ENCODE results near the gene TTC23L.
A peak's percentile ranks its signal among the peaks of the same experiment; 100 is the strongest.
"Not testable (repeated sequence)": the region's sequence is repeated elsewhere in the genome, so short reads cannot be mapped to it uniquely, and the experiment has no call there.

Gene TTC23L

GRCh38 chr5:34914671-34915138 lies 75.7 kb downstream of the TTC23L start:
- Histone ChIP-seq H3K4me3 (peak overlapping the region; percentile 91), H3K9me3 (ENCODE audit: low read depth, low read length) (no peaks in the 10 kb centered on the region), H3K9ac (ENCODE audit: insufficient read length) (peak overlapping the region; percentile 90), H3K36me3 (ENCODE audit: insufficient read depth, low read length) (peaks cover 36% of the 10 kb centered on the region), H3K27ac (peak overlapping the region; percentile 72; the same call in 1 of the 2 replicates)
- TF ChIP-seq POLR2AphosphoS5 (IDR thresholded peaks at IDR 0.05; ENCODE audit: borderline replicate concordance, low read depth, low read length) (no peak), EZH2 (IDR thresholded peaks at IDR 0.05) (no peak), FOXP2 (optimal IDR thresholded peaks at IDR 0.05; ENCODE audit: control extremely low read depth, extremely low read length, insufficient read depth) (no peak)
- no peak for DNase-seq (ENCODE audit: low read depth, low spot score)

- peak; percentile 65 for DNase-seq (ENCODE audit: low read depth, low spot score)
- H3K9me3 ChIP-seq (ENCODE audit: low read depth, low read length), result no peaks in the 10 kb centered on the region
These were observed 76.3 kb downstream of the TTC23L start, which contains the start of the genes BRIX1 and RAD1 for GRCh38 chr5:34915139-34915855. BRIX1 (plus strand) TSS chr5:34915711; CDS start chr5:34915739, 28 bp downstream. RAD1 (minus strand) TSS chr5:34915504; CDS start chr5:34914892, 612 bp downstream.

GRCh38 chr5:34915856-34916192 lies 76.9 kb downstream of the TTC23L start:
- Histone ChIP-seq H3K9me3 (ENCODE audit: low read depth, low read length) (no peaks in the 10 kb centered on the region), H3K36me3 (ENCODE audit: insufficient read depth, low read length) (peaks cover 40% of the 10 kb centered on the region), H3K4me3 (peak overlapping the region; percentile 91), H3K9ac (ENCODE audit: insufficient read length) (peak overlapping the region; percentile 98), H3K27ac (peak overlapping the region; percentile 72)
- TF ChIP-seq POLR2AphosphoS5 (IDR thresholded peaks at IDR 0.05; ENCODE audit: borderline replicate concordance, low read depth, low read length), result no peak
- TF ChIP-seq FOXP2 (optimal IDR thresholded peaks at IDR 0.05; ENCODE audit: control extremely low read depth, extremely low read length, insufficient read depth), result no peak
- no peak for TF ChIP-seq EZH2 (IDR thresholded peaks at IDR 0.05)
- DNase-seq (ENCODE audit: low read depth, low spot score), result no peak

More at GRCh38 chr5:34915139-34915855, 76.3 kb downstream of the TTC23L start, which contains the start of the genes BRIX1 and RAD1:
- H3K4me3 ChIP-seq, result peak within 1 kb of the TSS; percentile 91
- peak within 1 kb of the TSS; percentile 72 for H3K27ac ChIP-seq
- peaks cover 38% of the 10 kb centered on the region for H3K36me3 ChIP-seq (ENCODE audit: insufficient read depth, low read length)
- peak within 1 kb of the TSS; percentile 98 for H3K9ac ChIP-seq (ENCODE audit: insufficient read length)
- no peak for TF ChIP-seq EZH2 (IDR thresholded peaks at IDR 0.05)
- peak; percentile 90 for TF ChIP-seq POLR2AphosphoS5 (IDR thresholded peaks at IDR 0.05; ENCODE audit: borderline replicate concordance, low read depth, low read length)
- TF ChIP-seq FOXP2 (optimal IDR thresholded peaks at IDR 0.05; ENCODE audit: control extremely low read depth, extremely low read length, insufficient read depth), result no peak

- no peak for TF ChIP-seq EZH2 (IDR thresholded peaks at IDR 0.05)
- TF ChIP-seq FOXP2 (optimal IDR thresholded peaks at IDR 0.05; ENCODE audit: control extremely low read depth, extremely low read length, insufficient read depth), result no peak
- no peak for TF ChIP-seq POLR2AphosphoS5 (IDR thresholded peaks at IDR 0.05; ENCODE audit: borderline replicate concordance, low read depth, low read length)
- Histone ChIP-seq H3K27ac (peak overlapping the region; percentile 72; the same call in 1 of the 2 replicates), H3K4me3 (peak overlapping the region; percentile 91), H3K9me3 (ENCODE audit: low read depth, low read length) (no peaks in the 10 kb centered on the region), H3K36me3 (ENCODE audit: insufficient read depth, low read length) (peaks cover 40% of the 10 kb centered on the region), H3K9ac (ENCODE audit: insufficient read length) (peak overlapping the region; percentile 98)
- DNase-seq (ENCODE audit: low read depth, low spot score), result no peak
These were observed 77.6 kb downstream of the TTC23L start for GRCh38 chr5:34916518-34916917.

- no peak overlapping the region for H3K27ac ChIP-seq
- DNase-seq (ENCODE audit: low read depth, low spot score), result no peak
- H3K36me3 ChIP-seq (ENCODE audit: insufficient read depth, low read length), result peaks cover 46% of the 10 kb centered on the region
- no peak overlapping the region for H3K9ac ChIP-seq (ENCODE audit: insufficient read length)
- no peak for TF ChIP-seq FOXP2 (optimal IDR thresholded peaks at IDR 0.05; ENCODE audit: control extremely low read depth, extremely low read length, insufficient read depth)
- TF ChIP-seq POLR2AphosphoS5 (IDR thresholded peaks at IDR 0.05; ENCODE audit: borderline replicate concordance, low read depth, low read length), result no peak
- no peak for TF ChIP-seq EZH2 (IDR thresholded peaks at IDR 0.05)
- no peaks in the 10 kb centered on the region for H3K9me3 ChIP-seq (ENCODE audit: low read depth, low read length)
- no peak overlapping the region for H3K4me3 ChIP-seq
These were observed 79.1 kb downstream of the TTC23L start for GRCh38 chr5:34918025-34918424.

- no peak for DNase-seq (ENCODE audit: low read depth, low spot score)
- Histone ChIP-seq H3K9me3 (ENCODE audit: low read depth, low read length) (no peaks in the 10 kb centered on the region), H3K9ac (ENCODE audit: insufficient read length) (no peak overlapping the region), H3K27ac (no peak overlapping the region), H3K36me3 (ENCODE audit: insufficient read depth, low read length) (peaks cover 57% of the 10 kb centered on the region), H3K4me3 (no peak overlapping the region)
- no peak for TF ChIP-seq EZH2 (IDR thresholded peaks at IDR 0.05)
- no peak for TF ChIP-seq FOXP2 (optimal IDR thresholded peaks at IDR 0.05; ENCODE audit: control extremely low read depth, extremely low read length, insufficient read depth)
- no peak for TF ChIP-seq POLR2AphosphoS5 (IDR thresholded peaks at IDR 0.05; ENCODE audit: borderline replicate concordance, low read depth, low read length)
These were observed 80.1 kb downstream of the TTC23L start for GRCh38 chr5:34919077-34919476.

- DNase-seq (ENCODE audit: low read depth, low spot score); H3K9ac ChIP-seq (ENCODE audit: insufficient read length); H3K27ac ChIP-seq; H3K4me3 ChIP-seq; H3K9me3 ChIP-seq (ENCODE audit: low read depth, low read length): not testable (repeated sequence)
- peaks cover 89% of the 10 kb centered on the region for H3K36me3 ChIP-seq (ENCODE audit: insufficient read depth, low read length)
These were observed 84.3 kb downstream of the TTC23L start for GRCh38 chr5:34923256-34923655.

GRCh38 chr5:34923694-34924461 lies 84.9 kb downstream of the TTC23L start:
- Histone ChIP-seq H3K9ac (ENCODE audit: insufficient read length) (no peak overlapping the region), H3K27ac (0 out of 2 replicates have a peak overlapping the region, but pooled peaks have one; percentile 32), H3K9me3 (ENCODE audit: low read depth, low read length) (no peaks in the 10 kb centered on the region), H3K36me3 (ENCODE audit: insufficient read depth, low read length) (peaks cover 84% of the 10 kb centered on the region), H3K4me3 (no peak overlapping the region)
- DNase-seq (ENCODE audit: low read depth, low spot score), result no peak
- no peak for TF ChIP-seq FOXP2 (optimal IDR thresholded peaks at IDR 0.05; ENCODE audit: control extremely low read depth, extremely low read length, insufficient read depth)
- no peak for TF ChIP-seq POLR2AphosphoS5 (IDR thresholded peaks at IDR 0.05; ENCODE audit: borderline replicate concordance, low read depth, low read length)
- no peak for TF ChIP-seq EZH2 (IDR thresholded peaks at IDR 0.05)

All from SK-N-MC (cell line).